Measurements from ENCODE around the gene KLK13.

Gene KLK13

GRCh38 chr19:51047031-51047335 is 17.9 kb downstream of the KLK13 start:
- no peaks in the 10 kb centered on the region for H3K9me3 ChIP-seq (ENCODE audit: control insufficient read depth, low read length)
- H3K9ac ChIP-seq (ENCODE audit: low read length), result no peak overlapping the region

GRCh38 chr19:51044327-51044726 is 20.6 kb downstream of the KLK13 start:
- H3K9ac ChIP-seq (ENCODE audit: low read length), result no peak overlapping the region
- no peaks in the 10 kb centered on the region for H3K36me3 ChIP-seq (ENCODE audit: control insufficient read depth, insufficient read depth, low read length, severe bottlenecking)
- DNase-seq (ENCODE audit: low read depth), result no peak
- no peaks in the 10 kb centered on the region for H3K4me1 ChIP-seq (ENCODE audit: control insufficient read depth, insufficient read depth, low read length)
- H3K4me3 ChIP-seq (ENCODE audit: low read length), result no peak overlapping the region
- H3K27me3 ChIP-seq (replicated peaks; ENCODE audit: control insufficient read depth, insufficient read depth, low read length), result peaks cover 5% of the 10 kb centered on the region
- no peaks in the 10 kb centered on the region for H3K9me3 ChIP-seq (ENCODE audit: control insufficient read depth, low read length)

More at GRCh38 chr19:51047031-51047335, 17.9 kb downstream of the KLK13 start:
- Histone ChIP-seq H3K27me3 (replicated peaks; ENCODE audit: control insufficient read depth, insufficient read depth, low read length) (peaks cover 5% of the 10 kb centered on the region), H3K36me3 (ENCODE audit: control insufficient read depth, insufficient read depth, low read length, severe bottlenecking) (no peaks in the 10 kb centered on the region), H3K4me1 (ENCODE audit: control insufficient read depth, insufficient read depth, low read length) (no peaks in the 10 kb centered on the region), H3K4me3 (ENCODE audit: low read length) (no peak overlapping the region)
- no peak for DNase-seq (ENCODE audit: low read depth)

- Histone ChIP-seq H3K36me3 (ENCODE audit: control insufficient read depth, insufficient read depth, low read length, severe bottlenecking) (no peaks in the 10 kb centered on the region), H3K27me3 (replicated peaks; ENCODE audit: control insufficient read depth, insufficient read depth, low read length) (peaks cover 5% of the 10 kb centered on the region), H3K9me3 (ENCODE audit: control insufficient read depth, low read length) (no peaks in the 10 kb centered on the region), H3K4me3 (ENCODE audit: low read length) (no peak overlapping the region), H3K4me1 (ENCODE audit: control insufficient read depth, insufficient read depth, low read length) (no peaks in the 10 kb centered on the region), H3K9ac (ENCODE audit: low read length) (no peak overlapping the region)
- DNase-seq (ENCODE audit: low read depth), result no peak
These were observed 21.4 kb downstream of the KLK13 start for GRCh38 chr19:51043497-51043896.

GRCh38 chr19:51040151-51040550 is 24.7 kb downstream of the KLK13 start:
- Histone ChIP-seq H3K4me1 (ENCODE audit: control insufficient read depth, insufficient read depth, low read length) (no peaks in the 10 kb centered on the region), H3K36me3 (ENCODE audit: control insufficient read depth, insufficient read depth, low read length, severe bottlenecking) (no peaks in the 10 kb centered on the region), H3K9me3 (ENCODE audit: control insufficient read depth, low read length) (no peaks in the 10 kb centered on the region), H3K9ac (ENCODE audit: low read length) (no peak overlapping the region), H3K4me3 (ENCODE audit: low read length) (no peak overlapping the region), H3K27me3 (replicated peaks; ENCODE audit: control insufficient read depth, insufficient read depth, low read length) (peaks cover under 1% of the 10 kb centered on the region)
- no peak for DNase-seq (ENCODE audit: low read depth)

- Histone ChIP-seq H3K9ac (ENCODE audit: low read length) (no peak overlapping the region), H3K9me3 (ENCODE audit: control insufficient read depth, low read length) (no peaks in the 10 kb centered on the region), H3K4me3 (ENCODE audit: low read length) (no peak overlapping the region), H3K4me1 (ENCODE audit: control insufficient read depth, insufficient read depth, low read length) (no peaks in the 10 kb centered on the region), H3K36me3 (ENCODE audit: control insufficient read depth, insufficient read depth, low read length, severe bottlenecking) (no peaks in the 10 kb centered on the region), H3K27me3 (replicated peaks; ENCODE audit: control insufficient read depth, insufficient read depth, low read length) (peaks cover 9% of the 10 kb centered on the region)
- DNase-seq (ENCODE audit: low read depth), result no peak
These were observed 28.4 kb downstream of the KLK13 start for GRCh38 chr19:51036519-51036918.

GRCh38 chr19:51034704-51035103 is 30.2 kb downstream of the KLK13 start, which contains the start of gene KLK12:
TSS of gene KLK12 (minus strand) at chr19:51035002. CDS start at chr19:51034621, 381 bp downstream.
- peaks cover 16% of the 10 kb centered on the region for H3K27me3 ChIP-seq (replicated peaks; ENCODE audit: control insufficient read depth, insufficient read depth, low read length)
- H3K4me3 ChIP-seq (ENCODE audit: low read length), result no peak within 1 kb of the TSS
- no peak within 1 kb of the TSS for H3K9ac ChIP-seq (ENCODE audit: low read length)
- no peaks in the 10 kb centered on the region for H3K4me1 ChIP-seq (ENCODE audit: control insufficient read depth, insufficient read depth, low read length)
- no peaks in the 10 kb centered on the region for H3K36me3 ChIP-seq (ENCODE audit: control insufficient read depth, insufficient read depth, low read length, severe bottlenecking)
- no peaks in the 10 kb centered on the region for H3K9me3 ChIP-seq (ENCODE audit: control insufficient read depth, low read length)
- no peak for DNase-seq (ENCODE audit: low read depth)

GRCh38 chr19:51031880-51032225 is 33.0 kb downstream of the KLK13 start:
- no peak overlapping the region for H3K9ac ChIP-seq (ENCODE audit: low read length)
- no peaks in the 10 kb centered on the region for H3K9me3 ChIP-seq (ENCODE audit: control insufficient read depth, low read length)
- DNase-seq (ENCODE audit: low read depth), result no peak
- H3K36me3 ChIP-seq (ENCODE audit: control insufficient read depth, insufficient read depth, low read length, severe bottlenecking), result no peaks in the 10 kb centered on the region
- peaks cover 30% of the 10 kb centered on the region for H3K27me3 ChIP-seq (replicated peaks; ENCODE audit: control insufficient read depth, insufficient read depth, low read length)
- H3K4me3 ChIP-seq (ENCODE audit: low read length), result no peak overlapping the region
- H3K4me1 ChIP-seq (ENCODE audit: control insufficient read depth, insufficient read depth, low read length), result no peaks in the 10 kb centered on the region

- Histone ChIP-seq H3K9me3 (ENCODE audit: control insufficient read depth, low read length) (no peaks in the 10 kb centered on the region), H3K4me3 (ENCODE audit: low read length) (no peak overlapping the region), H3K9ac (ENCODE audit: low read length) (no peak overlapping the region), H3K4me1 (ENCODE audit: control insufficient read depth, insufficient read depth, low read length) (no peaks in the 10 kb centered on the region), H3K36me3 (ENCODE audit: control insufficient read depth, insufficient read depth, low read length, severe bottlenecking) (no peaks in the 10 kb centered on the region), H3K27me3 (replicated peaks; ENCODE audit: control insufficient read depth, insufficient read depth, low read length) (peaks cover 30% of the 10 kb centered on the region)
- no peak for DNase-seq (ENCODE audit: low read depth)
These were observed 33.5 kb downstream of the KLK13 start for GRCh38 chr19:51031220-51031879.

- Histone ChIP-seq H3K36me3 (ENCODE audit: control insufficient read depth, insufficient read depth, low read length, severe bottlenecking) (no peaks in the 10 kb centered on the region), H3K4me1 (ENCODE audit: control insufficient read depth, insufficient read depth, low read length) (no peaks in the 10 kb centered on the region), H3K4me3 (ENCODE audit: low read length) (no peak overlapping the region), H3K9ac (ENCODE audit: low read length) (no peak overlapping the region), H3K27me3 (replicated peaks; ENCODE audit: control insufficient read depth, insufficient read depth, low read length) (peaks cover 35% of the 10 kb centered on the region), H3K9me3 (ENCODE audit: control insufficient read depth, low read length) (no peaks in the 10 kb centered on the region)
- no peak for DNase-seq (ENCODE audit: low read depth)
These were observed 34.3 kb downstream of the KLK13 start for GRCh38 chr19:51030631-51031030.

GRCh38 chr19:51029718-51030117 is 35.2 kb downstream of the KLK13 start:
- Histone ChIP-seq H3K4me1 (ENCODE audit: control insufficient read depth, insufficient read depth, low read length) (no peaks in the 10 kb centered on the region), H3K27me3 (replicated peaks; ENCODE audit: control insufficient read depth, insufficient read depth, low read length) (peaks cover 39% of the 10 kb centered on the region), H3K36me3 (ENCODE audit: control insufficient read depth, insufficient read depth, low read length, severe bottlenecking) (no peaks in the 10 kb centered on the region), H3K4me3 (ENCODE audit: low read length) (no peak overlapping the region), H3K9ac (ENCODE audit: low read length) (no peak overlapping the region), H3K9me3 (ENCODE audit: control insufficient read depth, low read length) (no peaks in the 10 kb centered on the region)
- no peak for DNase-seq (ENCODE audit: low read depth)

- H3K4me3 ChIP-seq (ENCODE audit: low read length), result no peak overlapping the region
- H3K36me3 ChIP-seq (ENCODE audit: control insufficient read depth, insufficient read depth, low read length, severe bottlenecking), result no peaks in the 10 kb centered on the region
- H3K4me1 ChIP-seq (ENCODE audit: control insufficient read depth, insufficient read depth, low read length), result no peaks in the 10 kb centered on the region
- DNase-seq (ENCODE audit: low read depth), result no peak
- no peaks in the 10 kb centered on the region for H3K9me3 ChIP-seq (ENCODE audit: control insufficient read depth, low read length)
- H3K27me3 ChIP-seq (replicated peaks; ENCODE audit: control insufficient read depth, insufficient read depth, low read length), result peaks cover 38% of the 10 kb centered on the region
- H3K9ac ChIP-seq (ENCODE audit: low read length), result no peak overlapping the region
These were observed 37.0 kb downstream of the KLK13 start for GRCh38 chr19:51027873-51028272.

- H3K4me1 ChIP-seq (ENCODE audit: control insufficient read depth, insufficient read depth, low read length), result no peaks in the 10 kb centered on the region
- no peak overlapping the region for H3K4me3 ChIP-seq (ENCODE audit: low read length)
- H3K27me3 ChIP-seq (replicated peaks; ENCODE audit: control insufficient read depth, insufficient read depth, low read length), result peaks cover 44% of the 10 kb centered on the region
- no peak overlapping the region for H3K9ac ChIP-seq (ENCODE audit: low read length)
- no peaks in the 10 kb centered on the region for H3K36me3 ChIP-seq (ENCODE audit: control insufficient read depth, insufficient read depth, low read length, severe bottlenecking)
- no peak for DNase-seq (ENCODE audit: low read depth)
- no peaks in the 10 kb centered on the region for H3K9me3 ChIP-seq (ENCODE audit: control insufficient read depth, low read length)
These were observed 37.6 kb downstream of the KLK13 start for GRCh38 chr19:51027126-51027806.
